Lower lobe of right lung (tissue), 2 donors: ENCODE results near the gene OR51B5. TPM values are rescaled to one million over a fixed set of nuclear protein-coding genes. Genes with fewer than 3 reads are reported as not detected.
"Not testable (repeated sequence)": the region's sequence is repeated elsewhere in the genome, so short reads cannot be mapped to it uniquely, and the experiment has no call there.

Experiments
- ATAC-seq, 2 donors: fragments of 200-7000 bp; cut with Tn5 transposase; one replicate each; pipeline ENCODE4 v1.9.1; 2020 to 2022; ENCODE audit warnings: mild to moderate bottlenecking in 2 of 2, moderate library complexity in 2 of 2
- DNase-seq: peaks from one replicate; pipeline ENCODE4 v3.0.0-alpha.2; 2020
- H3K27ac ChIP-seq: fragments of 200-600 bp; one replicate; pipeline ENCODE4 v1.8.0; 2022
- H3K27me3 ChIP-seq: fragments of 200-600 bp; one replicate; pipeline ENCODE4 v1.8.0; 2022; ENCODE audit warnings: low read depth
- H3K36me3 ChIP-seq: fragments of 200-600 bp; one replicate; pipeline ENCODE4 v1.8.0; 2022; ENCODE audit warnings: mild to moderate bottlenecking
- H3K4me1 ChIP-seq: fragments of 200-600 bp; one replicate; pipeline ENCODE4 v1.8.0; 2022
- H3K4me3 ChIP-seq: fragments of 200-600 bp; one replicate; pipeline ENCODE4 v1.8.0; 2022; ENCODE audit warnings: mild to moderate bottlenecking
- H3K9me3 ChIP-seq: fragments of 200-600 bp; one replicate; pipeline ENCODE4 v1.8.0; 2022
- intact Hi-C: fragments of 100-400 bp; cut with DNase I; formaldehyde crosslinking; loops from one replicate; pipeline ENCODE4 v1.11.0; 2022
- total RNA-seq: library from RNA; stranded (reverse); fragmentation: NEBNext Ultra II Directional; extraction: Animal tissue kit (Norgen Biotek cat#: 25700); gene quantifications from one replicate; pipeline ENCODE4 v1.2.1, GENCODE V29; 2021
- TF ChIP-seq, protein P1 (sequence below): fragments of 200-600 bp; IDR thresholded peaks from one replicate; pipeline ENCODE4 v1.8.0; 2022; ENCODE audit warnings: antibody characterized with exemption, mild to moderate bottlenecking
- donor health status: DM: no; HTN: yes; CAD: no; lungs with severe emphysema.

OR51B5 gene
- total RNA-seq, 1 donor from 2014 or later = not detected

DNA sequence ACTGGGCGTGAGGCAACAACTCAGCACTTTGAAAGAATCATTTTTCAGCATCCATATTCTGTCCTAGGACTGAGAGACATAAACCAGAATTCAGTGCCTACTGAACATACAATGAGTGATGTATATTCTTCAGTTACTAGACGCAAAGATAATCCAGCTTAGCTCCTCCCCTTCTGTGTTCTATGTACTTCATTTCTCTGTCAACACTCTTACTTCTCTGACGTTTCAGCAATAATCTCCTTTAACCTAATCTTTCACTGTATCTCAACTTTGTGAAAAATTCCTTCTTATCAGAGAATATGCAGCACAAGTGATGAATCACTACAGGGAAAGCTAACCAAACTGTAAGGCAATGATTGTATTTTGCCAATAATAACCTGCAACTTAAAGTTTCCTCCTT is 2.5 kb upstream of the OR51B5 start:
- no peak overlapping the region for H3K27ac ChIP-seq
- no peaks in the 10 kb centered on the region for H3K36me3 ChIP-seq
- TF ChIP-seq, protein P1, sequence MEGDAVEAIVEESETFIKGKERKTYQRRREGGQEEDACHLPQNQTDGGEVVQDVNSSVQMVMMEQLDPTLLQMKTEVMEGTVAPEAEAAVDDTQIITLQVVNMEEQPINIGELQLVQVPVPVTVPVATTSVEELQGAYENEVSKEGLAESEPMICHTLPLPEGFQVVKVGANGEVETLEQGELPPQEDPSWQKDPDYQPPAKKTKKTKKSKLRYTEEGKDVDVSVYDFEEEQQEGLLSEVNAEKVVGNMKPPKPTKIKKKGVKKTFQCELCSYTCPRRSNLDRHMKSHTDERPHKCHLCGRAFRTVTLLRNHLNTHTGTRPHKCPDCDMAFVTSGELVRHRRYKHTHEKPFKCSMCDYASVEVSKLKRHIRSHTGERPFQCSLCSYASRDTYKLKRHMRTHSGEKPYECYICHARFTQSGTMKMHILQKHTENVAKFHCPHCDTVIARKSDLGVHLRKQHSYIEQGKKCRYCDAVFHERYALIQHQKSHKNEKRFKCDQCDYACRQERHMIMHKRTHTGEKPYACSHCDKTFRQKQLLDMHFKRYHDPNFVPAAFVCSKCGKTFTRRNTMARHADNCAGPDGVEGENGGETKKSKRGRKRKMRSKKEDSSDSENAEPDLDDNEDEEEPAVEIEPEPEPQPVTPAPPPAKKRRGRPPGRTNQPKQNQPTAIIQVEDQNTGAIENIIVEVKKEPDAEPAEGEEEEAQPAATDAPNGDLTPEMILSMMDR = no peak
- no peaks in the 10 kb centered on the region for H3K4me1 ChIP-seq
- intact Hi-C loops = no loop called here
- no peak overlapping the region for H3K4me3 ChIP-seq
- DNase-seq = no peak
- no peaks in the 10 kb centered on the region for H3K9me3 ChIP-seq
- ATAC-seq = no peak
- H3K27me3 ChIP-seq = no peaks in the 10 kb centered on the region

DNA sequence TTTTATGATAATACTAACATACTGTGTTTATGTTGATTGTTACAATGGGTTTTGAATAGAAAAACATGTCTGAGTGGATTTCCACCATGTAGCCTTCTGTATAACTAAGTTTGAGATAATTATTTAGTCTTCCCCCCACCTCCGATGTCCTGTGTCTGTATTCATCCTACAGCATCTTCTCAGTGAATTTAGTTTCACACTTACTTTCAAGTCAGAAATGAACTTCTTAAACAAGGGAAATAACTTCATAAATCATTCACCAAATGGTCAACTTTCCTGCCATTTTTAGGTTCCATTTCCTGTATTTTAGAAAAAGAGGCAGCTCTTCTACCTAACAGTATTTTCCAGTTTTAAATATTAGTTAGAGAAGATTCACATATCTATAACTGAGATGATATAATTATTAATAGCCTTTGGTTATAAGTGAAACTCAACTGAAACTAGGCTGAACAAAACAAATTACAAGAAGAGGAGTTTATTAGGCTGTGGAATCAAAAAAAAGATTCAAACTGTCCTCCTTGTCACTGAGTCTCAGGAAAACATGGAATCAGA is 3.5 kb downstream of the OR51B5 start:
- DNase-seq = no peak
- H3K4me3 ChIP-seq = no peak overlapping the region
- intact Hi-C loops = no loop called here
- no peaks in the 10 kb centered on the region for H3K36me3 ChIP-seq
- H3K4me1 ChIP-seq = no peaks in the 10 kb centered on the region
- H3K27me3 ChIP-seq = no peaks in the 10 kb centered on the region
- H3K27ac ChIP-seq = no peak overlapping the region
- H3K9me3 ChIP-seq = no peaks in the 10 kb centered on the region
- TF ChIP-seq, protein P1 = no peak
- no peak for ATAC-seq

DNA sequence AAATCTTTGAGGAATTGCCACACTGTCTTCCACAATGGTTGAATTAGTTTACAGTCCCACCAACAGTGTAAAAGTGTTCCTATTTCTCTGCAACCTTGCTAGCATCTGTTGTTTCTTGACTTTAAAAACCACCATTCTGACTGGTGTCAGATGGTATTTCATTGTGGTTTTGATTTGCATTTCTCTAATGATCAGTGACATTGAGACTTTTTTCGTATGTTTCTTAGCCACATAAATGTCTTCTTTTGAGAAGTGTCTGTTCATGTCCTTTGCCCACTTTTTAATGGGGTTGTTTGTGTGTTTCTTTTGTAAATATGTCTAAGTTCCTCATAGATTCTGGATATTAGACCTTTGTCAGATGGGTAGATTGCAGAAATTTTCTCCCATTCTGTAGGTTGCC is 6.1 kb downstream of the OR51B5 start:
- ATAC-seq, H3K4me1 ChIP-seq, H3K27ac ChIP-seq, H3K4me3 ChIP-seq, H3K36me3 ChIP-seq, H3K9me3 ChIP-seq, DNase-seq, intact Hi-C loops, H3K27me3 ChIP-seq: not testable (repeated sequence)

DNA sequence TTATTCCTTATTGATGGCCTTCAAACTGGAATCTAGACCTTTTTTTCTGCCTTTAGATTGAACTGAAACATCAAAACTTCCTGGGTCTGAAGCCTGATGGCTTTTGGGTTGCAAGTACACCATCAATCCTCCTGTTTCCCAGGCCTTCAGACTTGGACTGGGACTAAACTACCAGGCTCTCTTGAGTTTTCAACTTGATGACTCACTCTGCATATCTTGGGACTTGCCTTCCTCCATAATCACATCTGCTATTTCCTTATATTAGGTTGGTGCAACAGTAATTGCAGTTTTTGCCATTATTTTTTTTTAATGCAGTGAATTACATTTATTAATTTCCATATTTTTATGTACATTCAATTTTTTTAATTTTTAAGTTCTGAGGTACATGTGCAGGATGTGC is 7.0 kb downstream of the OR51B5 start:
- Histone ChIP-seq H3K4me3 (no peak overlapping the region), H3K27me3 (no peaks in the 10 kb centered on the region), H3K4me1 (no peaks in the 10 kb centered on the region), H3K36me3 (no peaks in the 10 kb centered on the region), H3K27ac (no peak overlapping the region), H3K9me3 (no peaks in the 10 kb centered on the region)
- intact Hi-C loops = no loop called here
- TF ChIP-seq, protein P1 = no peak
- no peak for ATAC-seq
- DNase-seq = no peak

DNA sequence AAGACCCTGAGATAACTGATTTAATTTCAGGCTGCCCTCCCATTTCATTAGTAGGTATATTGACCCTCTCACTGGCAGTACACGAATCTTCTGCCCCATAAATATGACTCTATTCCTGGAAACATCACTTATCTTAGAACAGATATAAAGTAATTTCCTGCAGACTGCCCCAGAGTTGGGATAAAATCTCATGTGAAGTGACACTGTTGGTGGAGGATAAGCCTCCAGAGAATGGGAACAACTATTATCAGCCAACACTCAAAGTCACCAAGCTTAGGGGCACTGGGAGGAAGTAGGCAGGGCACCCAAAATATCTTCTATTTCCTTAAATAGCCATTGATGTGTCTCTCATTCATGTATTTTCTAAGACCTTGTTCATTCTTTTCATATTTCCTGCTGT is 8.2 kb downstream of the OR51B5 start:
- H3K27me3 ChIP-seq = no peaks in the 10 kb centered on the region
- DNase-seq (no peak), ATAC-seq (no peak)
- H3K9me3 ChIP-seq = no peaks in the 10 kb centered on the region
- intact Hi-C loops = no loop called here
- no peaks in the 10 kb centered on the region for H3K4me1 ChIP-seq
- H3K36me3 ChIP-seq = no peaks in the 10 kb centered on the region
- H3K4me3 ChIP-seq = no peak overlapping the region
- H3K27ac ChIP-seq = no peak overlapping the region
- TF ChIP-seq, protein P1 = no peak

DNA sequence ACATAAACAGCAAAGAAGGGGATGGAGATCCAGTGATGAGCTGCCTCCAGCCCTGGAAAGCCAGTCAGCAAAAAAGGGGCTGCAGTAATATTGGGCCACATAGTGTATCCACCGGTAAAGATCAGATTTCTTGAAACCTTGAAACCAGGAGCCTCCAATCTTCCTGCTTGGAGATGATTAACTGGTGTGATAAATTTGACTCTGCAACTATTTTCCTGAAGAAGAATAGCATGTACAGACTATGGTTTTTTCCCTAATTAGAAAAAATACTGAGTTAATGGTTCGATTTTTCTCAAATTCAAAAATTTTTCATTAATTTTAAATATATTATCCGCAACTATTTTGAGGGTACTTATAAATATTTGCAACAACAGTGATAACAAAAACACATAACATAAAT is 19.1 kb downstream of the OR51B5 start, which contains the start of gene OR51B2:
OR51B2 (minus strand) TSS at position 101 of the 400 bp plus-strand sequence; CDS start at position 101, 0 bp downstream.
- Histone ChIP-seq H3K36me3 (no peaks in the 10 kb centered on the region), H3K27ac (no peak within 1 kb of the TSS), H3K4me1 (no peaks in the 10 kb centered on the region), H3K9me3 (no peaks in the 10 kb centered on the region), H3K4me3 (no peak within 1 kb of the TSS), H3K27me3 (no peaks in the 10 kb centered on the region)
- DNase-seq = no peak
- intact Hi-C loops = no loop called here
- no peak for ATAC-seq
- TF ChIP-seq, protein P1 = no peak
